IMR-90 (cell line): Measurements from ENCODE around the gene EXOSC9.

Source experiments
- CTCF ChIP-seq: conservative IDR thresholded peaks from 2 replicates; pipeline ENCODE4 v1.5.1; 2012; ENCODE audit warnings: mild to moderate bottlenecking, low read depth, low read length, improper control_type of control experiment
- SMC3 ChIP-seq: fragments of 150-350 bp; IDR thresholded peaks from 2 replicates; pipeline ENCODE4 v1.6.1; 2016; ENCODE audit warnings: low read depth, mild to moderate bottlenecking, antibody characterized with exemption, low read length, moderate library complexity

- no peak for TF ChIP-seq CTCF
- TF ChIP-seq SMC3 = no peak
These were observed 17.1 kb downstream of the EXOSC9 start for GRCh38 chr4:121818215-121818614.
